Hepatocyte (in vitro differentiated cells): ENCODE measurements around the gene RESF1. TPM values are rescaled to one million over a fixed set of nuclear protein-coding genes. Genes with fewer than 3 reads are reported as not detected.

Experiments
- DNase-seq: peaks from one replicate; pipeline ENCODE4 v3.0.0-alpha.2; 2016; ENCODE audit warnings: low spot score
- H2AFZ ChIP-seq: fragments of 200-600 bp; sonication (generic); 2 replicates; pipeline ENCODE4 v1.6.0; 2016; ENCODE audit warnings: antibody characterized with exemption, mild to moderate bottlenecking
- H3K27ac ChIP-seq: fragments of 200-600 bp; sonication (generic); 2 replicates; pipeline ENCODE4 v1.5.1; 2016; ENCODE audit warnings: mild to moderate bottlenecking
- H3K27me3 ChIP-seq: fragments of 200-600 bp; sonication (generic); 2 replicates; pipeline ENCODE4 v1.6.1; 2016
- H3K36me3 ChIP-seq: fragments of 200-600 bp; sonication (generic); replicated peaks from 2 replicates; pipeline ENCODE4 v1.5.1; 2016; ENCODE audit warnings: low read depth; ENCODE audit not compliant: insufficient read depth
- H3K4me1 ChIP-seq: fragments of 200-600 bp; sonication (generic); 2 replicates; pipeline ENCODE4 v1.5.1; 2016; ENCODE audit warnings: mild to moderate bottlenecking, moderate library complexity; ENCODE audit not compliant: insufficient read depth
- H3K4me2 ChIP-seq: fragments of 200-600 bp; sonication (generic); 2 replicates; pipeline ENCODE4 v1.6.0; 2016
- H3K4me3 ChIP-seq: fragments of 200-600 bp; sonication (generic); 2 replicates; pipeline ENCODE4 v1.5.1; 2016; ENCODE audit warnings: mild to moderate bottlenecking
- H3K79me2 ChIP-seq: fragments of 200-600 bp; sonication (generic); 2 replicates; pipeline ENCODE4 v1.6.0; 2017; ENCODE audit warnings: mild to moderate bottlenecking
- H3K9me2 ChIP-seq: fragments of 200-600 bp; sonication (generic); replicated peaks from 2 replicates; pipeline ENCODE4 v1.6.0; 2017; ENCODE audit warnings: mild to moderate bottlenecking; ENCODE audit not compliant: insufficient read depth
- H3K9me3 ChIP-seq: fragments of 200-600 bp; sonication (generic); 2 replicates; pipeline ENCODE4 v1.5.1; 2016; ENCODE audit warnings: low read depth, mild to moderate bottlenecking
- H4K20me1 ChIP-seq: fragments of 200-600 bp; sonication (generic); 2 replicates; pipeline ENCODE4 v1.6.0; 2016; ENCODE audit warnings: mild to moderate bottlenecking; ENCODE audit not compliant: insufficient read depth, poor library complexity, severe bottlenecking
- CTCF ChIP-seq: fragments of 200-600 bp; sonication (generic); IDR thresholded peaks from 2 replicates; pipeline ENCODE4 v1.5.1; 2016; ENCODE audit warnings: antibody characterized with exemption, mild to moderate bottlenecking; ENCODE audit not compliant: poor library complexity
- EZH2 ChIP-seq: fragments of 200-600 bp; sonication (generic); IDR thresholded peaks from 2 replicates; pipeline ENCODE4 v1.6.1; 2016; ENCODE audit warnings: antibody characterized with exemption, mild to moderate bottlenecking, borderline replicate concordance
- EZH2phosphoT487 ChIP-seq: fragments of 200-600 bp; sonication (generic); IDR thresholded peaks from one replicate; pipeline ENCODE4 v1.6.1; 2018; ENCODE audit warnings: antibody characterized with exemption, mild to moderate bottlenecking, low read depth, moderate library complexity; ENCODE audit not compliant: unreplicated experiment, severe bottlenecking
- WGBS: methylation state at CpG from one replicate; pipeline ENCODE4 v1.1.6; 2016; ENCODE audit warnings: low lambda C conversion rate; ENCODE audit errors: missing lambda C conversion rate; 5-methylcytosine and 5-hydroxymethylcytosine counted together
- polyA plus RNA-seq: library from polyadenylated mRNA; unstranded; fragments of >200 nt; fragmentation: Nextera tagmentation; extraction: Ambion mirVana; gene quantifications from 2 replicates; pipeline ENCODE4 v1.2.1, GENCODE V29; 2016
- total RNA-seq: library from RNA; depleted of rRNA; stranded (reverse); fragments of >200 nt; gene quantifications from 2 replicates; pipeline ENCODE4 v1.2.3, GENCODE V29; 2014

Gene RESF1
- total and polyA plus RNA-seq, 2 experiments from 2014 or later: 28.8 to 63.8 TPM

- 96% methylated on average over 5 of the region's 5 CpGs for WGBS
- DNase-seq: no peak
- H3K4me3 ChIP-seq: no peak overlapping the region
- H3K27me3 ChIP-seq: no peaks in the 10 kb centered on the region
- H3K27ac ChIP-seq: no peak overlapping the region
- H3K4me1 ChIP-seq: no peaks in the 10 kb centered on the region
- H3K9me2 ChIP-seq: no peaks in the 10 kb centered on the region
- TF ChIP-seq EZH2phosphoT487 (no peak), EZH2 (no peak), CTCF (no peak)
- peaks cover 20% of the 10 kb centered on the region for H3K9me3 ChIP-seq
- H4K20me1 ChIP-seq: no peaks in the 10 kb centered on the region
- peaks cover 23% of the 10 kb centered on the region for H3K36me3 ChIP-seq
- H3K4me2 ChIP-seq: no peak overlapping the region
- H3K79me2 ChIP-seq: peaks cover 89% of the 10 kb centered on the region
- no peak overlapping the region for H2AFZ ChIP-seq
Measured at GRCh38 chr12:31973818-31974217, 14.6 kb downstream of the RESF1 start.

- Histone ChIP-seq H3K9me3 (peaks cover 20% of the 10 kb centered on the region), H3K9me2 (no peaks in the 10 kb centered on the region), H3K79me2 (peaks cover 88% of the 10 kb centered on the region), H2AFZ (no peak overlapping the region), H3K4me3 (no peak overlapping the region), H3K4me2 (no peak overlapping the region), H4K20me1 (no peaks in the 10 kb centered on the region), H3K27ac (no peak overlapping the region), H3K36me3 (peaks cover 23% of the 10 kb centered on the region), H3K27me3 (no peaks in the 10 kb centered on the region), H3K4me1 (no peaks in the 10 kb centered on the region)
- no peak for DNase-seq
- 98% methylated on average over 5 of the region's 5 CpGs for WGBS
- no peak for TF ChIP-seq EZH2phosphoT487
- TF ChIP-seq CTCF: no peak
- no peak for TF ChIP-seq EZH2
Measured at GRCh38 chr12:31974673-31975072, 15.5 kb downstream of the RESF1 start.

GRCh38 chr12:31984806-31985591 is 25.8 kb downstream of the RESF1 start:
- 94% methylated on average over 13 of the region's 13 CpGs for WGBS
- Histone ChIP-seq H3K27me3 (no peaks in the 10 kb centered on the region), H3K4me1 (no peaks in the 10 kb centered on the region), H3K27ac (no peak overlapping the region), H3K79me2 (peaks cover 50% of the 10 kb centered on the region), H2AFZ (no peak overlapping the region), H3K36me3 (peaks cover 31% of the 10 kb centered on the region), H3K4me2 (no peak overlapping the region), H3K4me3 (no peak overlapping the region), H4K20me1 (no peaks in the 10 kb centered on the region), H3K9me2 (no peaks in the 10 kb centered on the region), H3K9me3 (peaks cover 54% of the 10 kb centered on the region)
- no peak for DNase-seq
- TF ChIP-seq EZH2 (no peak), CTCF (no peak), EZH2phosphoT487 (no peak)
